ENCODE data around the gene EXO5.
"Not testable (repeated sequence)": the region's sequence is repeated elsewhere in the genome, so short reads cannot be mapped to it uniquely, and the experiment has no call there.

Gene EXO5

DNA sequence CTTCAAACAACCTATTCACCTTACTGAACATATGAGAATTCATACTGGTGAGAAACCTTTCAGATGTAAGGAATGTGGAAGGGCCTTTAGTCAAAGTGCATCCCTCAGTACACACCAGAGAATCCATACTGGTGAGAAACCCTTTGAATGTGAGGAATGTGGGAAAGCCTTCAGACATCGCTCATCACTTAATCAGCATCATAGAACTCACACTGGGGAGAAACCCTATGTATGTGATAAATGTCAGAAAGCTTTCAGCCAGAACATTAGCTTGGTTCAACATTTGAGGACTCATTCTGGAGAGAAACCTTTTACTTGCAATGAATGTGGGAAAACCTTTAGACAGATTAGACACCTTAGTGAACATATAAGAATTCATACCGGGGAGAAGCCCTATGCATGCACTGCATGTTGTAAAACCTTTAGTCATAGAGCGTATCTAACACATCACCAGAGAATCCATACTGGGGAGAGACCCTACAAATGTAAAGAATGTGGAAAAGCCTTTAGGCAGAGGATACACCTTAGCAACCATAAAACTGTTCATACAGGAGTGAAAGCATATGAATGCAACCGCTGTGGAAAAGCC, 13.2 kb upstream of the EXO5 start:
- no peak for ATAC-seq (ENCODE audit: low read depth)
- H3K27me3 ChIP-seq (ENCODE audit: insufficient read depth, poor library complexity, severe bottlenecking) = no peaks in the 10 kb centered on the region
- peaks cover 43% of the 10 kb centered on the region for H3K9me3 ChIP-seq (ENCODE audit: severe bottlenecking)
- TF ChIP-seq, protein P1, sequence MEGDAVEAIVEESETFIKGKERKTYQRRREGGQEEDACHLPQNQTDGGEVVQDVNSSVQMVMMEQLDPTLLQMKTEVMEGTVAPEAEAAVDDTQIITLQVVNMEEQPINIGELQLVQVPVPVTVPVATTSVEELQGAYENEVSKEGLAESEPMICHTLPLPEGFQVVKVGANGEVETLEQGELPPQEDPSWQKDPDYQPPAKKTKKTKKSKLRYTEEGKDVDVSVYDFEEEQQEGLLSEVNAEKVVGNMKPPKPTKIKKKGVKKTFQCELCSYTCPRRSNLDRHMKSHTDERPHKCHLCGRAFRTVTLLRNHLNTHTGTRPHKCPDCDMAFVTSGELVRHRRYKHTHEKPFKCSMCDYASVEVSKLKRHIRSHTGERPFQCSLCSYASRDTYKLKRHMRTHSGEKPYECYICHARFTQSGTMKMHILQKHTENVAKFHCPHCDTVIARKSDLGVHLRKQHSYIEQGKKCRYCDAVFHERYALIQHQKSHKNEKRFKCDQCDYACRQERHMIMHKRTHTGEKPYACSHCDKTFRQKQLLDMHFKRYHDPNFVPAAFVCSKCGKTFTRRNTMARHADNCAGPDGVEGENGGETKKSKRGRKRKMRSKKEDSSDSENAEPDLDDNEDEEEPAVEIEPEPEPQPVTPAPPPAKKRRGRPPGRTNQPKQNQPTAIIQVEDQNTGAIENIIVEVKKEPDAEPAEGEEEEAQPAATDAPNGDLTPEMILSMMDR (IDR thresholded peaks at IDR 0.05; ENCODE audit: poor library complexity, severe bottlenecking) = no peak
- no peak overlapping the region for H3K4me3 ChIP-seq (ENCODE audit: severe bottlenecking)
- DNase-seq (ENCODE audit: low spot score) = no peak
- H3K36me3 ChIP-seq (ENCODE audit: low read depth) = peaks cover 49% of the 10 kb centered on the region
- no peak overlapping the region for H3K27ac ChIP-seq (ENCODE audit: poor library complexity, severe bottlenecking)
- H3K4me1 ChIP-seq (ENCODE audit: insufficient read depth, poor library complexity, severe bottlenecking) = no peaks in the 10 kb centered on the region

DNA sequence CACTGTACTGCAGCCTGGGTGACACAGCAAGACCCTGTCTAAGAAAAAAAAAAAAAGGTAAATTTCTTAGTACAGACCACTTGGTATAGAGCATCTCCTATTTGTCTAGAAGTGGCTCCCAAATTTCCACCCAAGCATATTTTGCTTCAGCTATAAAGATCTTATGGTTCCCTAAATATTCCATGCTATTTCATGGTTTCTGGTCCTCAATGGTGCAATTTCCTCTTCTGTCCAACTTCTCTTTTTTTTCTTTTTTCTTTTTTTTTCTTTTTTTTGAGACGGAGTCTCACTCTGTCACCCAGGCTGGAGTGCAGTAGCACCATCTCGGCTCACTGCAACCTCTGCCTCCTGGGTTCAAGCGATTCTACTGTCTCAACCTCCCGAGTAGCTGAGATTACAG, 5.9 kb upstream of the EXO5 start:
- not testable (repeated sequence) for ATAC-seq (ENCODE audit: low read depth); H3K36me3 ChIP-seq (ENCODE audit: low read depth); H3K27me3 ChIP-seq (ENCODE audit: insufficient read depth, poor library complexity, severe bottlenecking); H3K4me1 ChIP-seq (ENCODE audit: insufficient read depth, poor library complexity, severe bottlenecking); DNase-seq (ENCODE audit: low spot score); H3K4me3 ChIP-seq (ENCODE audit: severe bottlenecking); H3K27ac ChIP-seq (ENCODE audit: poor library complexity, severe bottlenecking)
- H3K9me3 ChIP-seq (ENCODE audit: severe bottlenecking) = peaks cover 15% of the 10 kb centered on the region

DNA sequence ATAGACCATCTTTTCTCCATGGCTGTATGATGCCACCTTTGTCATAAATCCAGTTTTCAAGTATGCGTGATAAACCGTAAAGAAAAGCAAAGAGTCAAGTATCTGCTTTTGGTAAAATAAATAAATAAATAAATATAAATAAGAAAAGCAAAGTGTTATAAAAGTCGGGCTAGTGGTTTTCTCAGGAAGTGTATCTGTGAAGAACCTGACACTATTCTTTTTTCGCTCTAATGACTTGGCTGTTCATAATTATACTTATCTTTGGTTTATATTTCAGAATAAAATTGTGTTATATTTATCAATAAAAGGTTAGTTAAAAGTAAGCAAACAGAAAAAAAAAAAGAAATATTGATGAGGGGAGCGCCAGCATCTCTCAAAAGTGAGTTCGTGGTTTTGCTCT, 594 bp upstream of the EXO5 start:
- TF ChIP-seq, protein P1 (IDR thresholded peaks at IDR 0.05; ENCODE audit: poor library complexity, severe bottlenecking) = no peak
- ATAC-seq (ENCODE audit: low read depth) (no peak), DNase-seq (ENCODE audit: low spot score) (no peak)
- Histone ChIP-seq H3K27me3 (ENCODE audit: insufficient read depth, poor library complexity, severe bottlenecking) (no peaks in the 10 kb centered on the region), H3K4me1 (ENCODE audit: insufficient read depth, poor library complexity, severe bottlenecking) (no peaks in the 10 kb centered on the region), H3K27ac (ENCODE audit: poor library complexity, severe bottlenecking) (peak overlapping the region; percentile 25), H3K36me3 (ENCODE audit: low read depth) (peaks cover 23% of the 10 kb centered on the region), H3K9me3 (ENCODE audit: severe bottlenecking) (peaks cover 4% of the 10 kb centered on the region), H3K4me3 (ENCODE audit: severe bottlenecking) (peak overlapping the region; percentile 40)

DNA sequence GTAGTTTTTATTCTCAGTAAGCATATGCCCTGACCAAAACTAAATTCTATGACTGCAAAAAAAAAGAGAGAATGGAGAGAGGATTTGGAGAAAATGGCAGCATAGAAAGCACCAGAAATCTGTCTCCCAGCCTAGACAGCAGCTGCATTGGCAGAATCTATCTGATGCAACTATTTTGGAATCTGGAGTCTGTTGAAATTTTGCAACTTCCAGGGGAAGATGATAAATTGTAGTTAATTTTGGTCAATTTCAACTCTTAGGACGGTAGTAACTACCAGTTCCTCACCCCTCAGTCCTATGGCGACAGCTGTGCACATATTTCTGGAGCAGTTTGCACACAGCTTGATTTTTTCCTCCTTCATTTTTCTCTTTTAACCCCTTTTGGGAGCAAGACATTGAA, 10.9 kb downstream of the EXO5 start:
- no peaks in the 10 kb centered on the region for H3K27me3 ChIP-seq (ENCODE audit: insufficient read depth, poor library complexity, severe bottlenecking)
- H3K27ac ChIP-seq (ENCODE audit: poor library complexity, severe bottlenecking) = no peak overlapping the region
- no peaks in the 10 kb centered on the region for H3K4me1 ChIP-seq (ENCODE audit: insufficient read depth, poor library complexity, severe bottlenecking)
- H3K9me3 ChIP-seq (ENCODE audit: severe bottlenecking) = peaks cover 3% of the 10 kb centered on the region
- no peaks in the 10 kb centered on the region; the same call in 1 of the 2 replicates for H3K36me3 ChIP-seq (ENCODE audit: low read depth)
- ATAC-seq (ENCODE audit: low read depth) = no peak
- no peak overlapping the region for H3K4me3 ChIP-seq (ENCODE audit: severe bottlenecking)
- DNase-seq (ENCODE audit: low spot score) = no peak
- TF ChIP-seq, protein P1 (IDR thresholded peaks at IDR 0.05; ENCODE audit: poor library complexity, severe bottlenecking) = no peak

DNA sequence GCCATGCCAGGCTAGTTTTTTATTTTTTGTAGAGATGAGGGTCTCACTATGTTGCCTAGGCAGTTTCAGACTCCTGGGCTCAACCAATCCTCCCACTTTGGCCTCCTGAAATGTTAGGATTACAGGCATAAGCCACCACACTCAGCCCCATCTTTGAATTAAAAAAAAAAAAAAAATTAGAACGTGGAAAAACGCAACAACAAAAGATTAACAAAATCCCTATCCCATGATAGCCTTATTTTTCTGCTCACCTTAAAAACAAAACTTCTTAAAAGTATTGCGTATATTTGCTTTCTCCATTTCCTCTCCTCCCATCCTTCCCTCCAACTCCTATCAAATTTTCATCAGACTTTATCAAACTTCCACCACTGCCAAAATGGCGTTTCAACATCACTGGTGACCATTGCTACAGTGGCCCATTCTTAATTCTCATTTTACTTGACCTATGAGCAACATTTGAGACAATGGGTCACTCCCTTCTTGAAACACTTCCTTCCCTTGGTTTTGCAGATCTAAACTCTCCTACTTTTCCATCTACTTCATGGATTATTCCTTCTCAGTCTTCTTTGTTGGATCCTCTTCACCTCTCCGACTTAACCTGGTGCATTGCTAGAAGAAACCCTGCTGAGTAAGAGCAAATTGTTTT, 22.3 kb downstream of the EXO5 start:
- Histone ChIP-seq H3K27ac (ENCODE audit: poor library complexity, severe bottlenecking) (peak overlapping the region; percentile 40), H3K4me1 (ENCODE audit: insufficient read depth, poor library complexity, severe bottlenecking) (no peaks in the 10 kb centered on the region), H3K4me3 (ENCODE audit: severe bottlenecking) (peak overlapping the region; percentile 52), H3K36me3 (ENCODE audit: low read depth) (peaks cover 5% of the 10 kb centered on the region; the same call in 1 of the 2 replicates), H3K9me3 (ENCODE audit: severe bottlenecking) (no peaks in the 10 kb centered on the region), H3K27me3 (ENCODE audit: insufficient read depth, poor library complexity, severe bottlenecking) (no peaks in the 10 kb centered on the region)
- TF ChIP-seq, protein P1 (IDR thresholded peaks at IDR 0.05; ENCODE audit: poor library complexity, severe bottlenecking) = no peak
- ATAC-seq (ENCODE audit: low read depth) (no peak), DNase-seq (ENCODE audit: low spot score) (no peak)
